ENCODE measurements around the gene SLC38A7.

DNA sequence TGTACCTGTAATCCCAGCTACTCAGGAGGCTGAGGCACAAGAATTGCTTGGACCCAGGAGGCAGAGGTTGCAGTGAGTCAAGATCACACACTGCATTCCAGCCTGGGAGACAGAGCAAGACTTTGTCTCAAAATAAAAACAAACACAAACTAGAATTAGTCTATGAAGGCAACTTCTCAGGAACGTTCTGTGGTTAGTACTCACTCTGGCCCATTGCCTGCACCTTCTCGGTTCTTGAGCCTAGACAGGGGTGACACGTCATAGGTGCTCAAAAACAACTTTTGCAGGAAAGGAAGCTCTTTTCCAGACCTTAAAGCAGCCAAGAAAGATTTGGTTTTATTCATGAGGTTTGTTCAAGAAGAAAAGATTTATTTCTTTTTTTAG, 32.6 kb downstream of the SLC38A7 start:
- TF ChIP-seq POLR2A (IDR thresholded peaks at IDR 0.05) = no peak
- TF ChIP-seq, protein P1, sequence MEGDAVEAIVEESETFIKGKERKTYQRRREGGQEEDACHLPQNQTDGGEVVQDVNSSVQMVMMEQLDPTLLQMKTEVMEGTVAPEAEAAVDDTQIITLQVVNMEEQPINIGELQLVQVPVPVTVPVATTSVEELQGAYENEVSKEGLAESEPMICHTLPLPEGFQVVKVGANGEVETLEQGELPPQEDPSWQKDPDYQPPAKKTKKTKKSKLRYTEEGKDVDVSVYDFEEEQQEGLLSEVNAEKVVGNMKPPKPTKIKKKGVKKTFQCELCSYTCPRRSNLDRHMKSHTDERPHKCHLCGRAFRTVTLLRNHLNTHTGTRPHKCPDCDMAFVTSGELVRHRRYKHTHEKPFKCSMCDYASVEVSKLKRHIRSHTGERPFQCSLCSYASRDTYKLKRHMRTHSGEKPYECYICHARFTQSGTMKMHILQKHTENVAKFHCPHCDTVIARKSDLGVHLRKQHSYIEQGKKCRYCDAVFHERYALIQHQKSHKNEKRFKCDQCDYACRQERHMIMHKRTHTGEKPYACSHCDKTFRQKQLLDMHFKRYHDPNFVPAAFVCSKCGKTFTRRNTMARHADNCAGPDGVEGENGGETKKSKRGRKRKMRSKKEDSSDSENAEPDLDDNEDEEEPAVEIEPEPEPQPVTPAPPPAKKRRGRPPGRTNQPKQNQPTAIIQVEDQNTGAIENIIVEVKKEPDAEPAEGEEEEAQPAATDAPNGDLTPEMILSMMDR (IDR thresholded peaks at IDR 0.05) = no peak
